GM18907 (cell line): ENCODE data around the gene BICD1.
"Not testable (repeated sequence)": the region's sequence is repeated elsewhere in the genome, so short reads cannot be mapped to it uniquely, and the experiment has no call there.

Source experiments
- ATAC-seq: cut with Tn5 transposase; IDR thresholded peaks from one replicate; pipeline ENCODE4 v1.9.1; 2021; ENCODE audit warnings: mild to moderate bottlenecking, moderate library complexity; ENCODE audit not compliant: unreplicated experiment

BICD1 gene

DNA sequence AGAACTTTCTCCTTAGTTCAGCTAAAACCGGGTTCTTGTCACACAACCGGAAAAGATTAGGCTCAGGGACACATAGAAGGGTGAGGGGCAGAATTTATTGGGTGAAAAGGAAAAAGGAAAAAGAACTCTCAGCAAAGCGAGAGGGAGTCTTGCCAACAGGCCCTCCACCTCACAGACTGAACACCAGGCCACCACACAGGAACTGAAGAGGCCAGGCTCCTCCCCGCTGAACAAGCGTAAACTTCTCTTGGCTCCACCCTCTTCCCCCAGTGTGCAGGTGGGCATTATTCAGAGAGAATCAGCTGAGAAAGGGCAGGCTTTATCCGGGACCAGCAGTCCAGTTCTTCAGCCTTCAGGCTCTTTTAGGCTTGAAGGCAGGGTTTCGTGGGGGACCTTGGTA lies 167.1 kb downstream of the BICD1 start:
- ATAC-seq, result peak; percentile 88

DNA sequence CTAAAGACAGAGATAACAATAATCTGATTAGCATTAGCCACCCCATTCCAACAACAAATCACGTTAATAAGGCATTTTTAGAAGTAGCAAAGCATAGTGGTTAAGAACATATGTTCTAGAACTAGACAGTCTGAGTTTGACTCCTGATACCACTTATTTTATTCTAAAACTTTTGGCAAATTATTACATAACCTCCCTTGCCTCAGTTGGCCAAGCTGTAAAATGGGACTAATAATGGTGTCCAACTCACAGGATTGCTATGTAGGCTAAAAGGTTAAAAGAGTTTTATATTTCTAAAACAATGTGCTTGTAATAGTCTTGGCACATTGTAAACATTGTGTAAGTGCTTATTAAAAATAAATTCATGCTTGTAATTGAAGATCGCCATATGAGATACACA lies 168.0 kb downstream of the BICD1 start:
- ATAC-seq, result no peak

DNA sequence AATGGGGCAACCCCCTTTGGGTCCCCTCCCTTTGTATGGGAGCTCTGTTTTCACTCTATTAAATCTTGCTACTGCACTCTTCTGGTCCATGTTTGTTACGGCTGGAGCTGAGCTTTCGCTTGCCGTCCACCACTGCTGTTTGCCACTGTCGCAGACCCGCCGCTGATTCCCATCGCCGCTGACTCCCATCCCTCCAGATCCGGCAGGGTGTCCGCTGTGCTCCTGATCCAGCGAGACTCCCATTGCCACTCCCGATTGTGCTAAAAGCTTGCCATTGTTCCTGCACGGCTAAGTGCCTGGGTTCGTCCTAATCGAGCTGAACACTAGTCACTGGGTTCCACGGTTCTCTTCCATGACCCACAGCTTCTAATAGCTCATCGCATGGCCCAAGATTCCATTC lies 168.9 kb downstream of the BICD1 start:
- ATAC-seq, result not testable (repeated sequence)

DNA sequence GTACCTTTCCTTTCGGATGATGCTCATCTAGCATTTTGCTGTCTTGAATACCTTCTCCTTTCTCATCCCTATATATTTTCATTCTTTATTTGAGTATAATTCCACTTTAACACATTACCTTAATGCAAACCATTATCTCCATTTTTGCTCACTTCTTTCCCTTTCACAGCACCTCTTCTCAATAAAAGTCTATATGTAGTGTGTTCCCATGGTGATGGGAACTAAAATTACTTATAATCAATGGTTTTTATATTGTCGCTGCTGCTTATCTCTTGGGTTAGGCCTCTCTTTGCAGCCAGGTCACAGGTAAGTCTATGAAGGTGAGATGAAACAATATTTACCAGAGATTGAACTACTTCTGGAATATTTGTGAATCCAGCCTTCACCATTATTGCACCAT lies 171.1 kb downstream of the BICD1 start:
- ATAC-seq, result no peak

DNA sequence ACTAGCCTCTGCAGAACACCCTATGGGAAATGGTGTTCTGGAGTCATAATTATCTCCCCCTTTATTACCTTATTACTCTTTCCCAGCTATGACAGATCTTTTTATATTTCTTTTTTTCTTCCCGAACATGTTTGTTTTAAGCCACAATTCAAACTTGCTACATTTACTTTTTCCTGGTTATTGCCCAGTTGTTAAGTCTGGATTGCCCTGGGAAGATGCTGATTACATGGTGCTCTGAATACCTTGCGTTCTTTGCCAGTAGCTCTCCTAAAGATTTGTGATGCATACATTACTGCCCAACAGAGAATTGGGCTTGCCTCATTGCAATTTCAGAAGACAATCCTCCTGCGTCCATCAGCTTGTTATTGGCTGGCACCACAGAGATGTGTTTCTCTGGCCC lies 174.5 kb downstream of the BICD1 start:
- ATAC-seq, result no peak

DNA sequence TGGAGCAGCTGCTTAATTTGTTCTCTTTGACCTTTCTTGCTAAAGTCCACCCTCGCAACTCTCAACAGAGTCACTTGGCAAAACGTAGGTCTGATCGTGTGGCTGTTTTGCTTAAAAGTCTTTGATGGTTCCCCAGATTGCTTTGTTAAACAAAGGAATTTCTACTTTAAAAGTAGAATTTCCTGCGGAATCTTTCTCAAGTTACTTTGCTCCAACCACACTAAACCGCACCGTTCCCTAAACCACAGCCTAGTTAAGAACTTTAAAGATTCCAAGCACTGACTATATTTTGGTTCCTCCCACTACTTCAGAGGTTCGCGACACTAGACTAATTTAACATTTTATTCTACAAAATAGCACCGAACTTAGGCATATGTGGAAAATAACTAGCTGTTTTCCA lies 177.9 kb downstream of the BICD1 start:
- ATAC-seq, result no peak

DNA sequence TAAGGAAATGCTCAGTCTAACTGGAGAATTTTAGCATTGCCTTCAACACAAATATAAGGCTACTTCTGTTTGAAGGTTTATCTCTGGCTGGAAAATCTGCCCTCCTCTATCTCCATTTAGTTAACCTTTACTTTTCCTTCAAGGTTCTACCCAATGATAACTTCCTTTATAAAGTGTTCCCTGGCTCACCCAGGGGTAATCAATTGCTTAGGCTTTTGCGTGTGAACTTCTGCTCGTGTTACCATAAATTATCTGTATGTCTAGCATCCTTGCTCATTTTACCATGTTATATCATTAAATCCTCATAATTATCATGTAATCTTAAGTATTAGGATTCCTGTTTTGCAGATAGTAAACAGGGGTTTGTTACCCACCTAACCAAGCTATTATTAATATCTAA lies 178.4 kb downstream of the BICD1 start:
- no peak for ATAC-seq

DNA sequence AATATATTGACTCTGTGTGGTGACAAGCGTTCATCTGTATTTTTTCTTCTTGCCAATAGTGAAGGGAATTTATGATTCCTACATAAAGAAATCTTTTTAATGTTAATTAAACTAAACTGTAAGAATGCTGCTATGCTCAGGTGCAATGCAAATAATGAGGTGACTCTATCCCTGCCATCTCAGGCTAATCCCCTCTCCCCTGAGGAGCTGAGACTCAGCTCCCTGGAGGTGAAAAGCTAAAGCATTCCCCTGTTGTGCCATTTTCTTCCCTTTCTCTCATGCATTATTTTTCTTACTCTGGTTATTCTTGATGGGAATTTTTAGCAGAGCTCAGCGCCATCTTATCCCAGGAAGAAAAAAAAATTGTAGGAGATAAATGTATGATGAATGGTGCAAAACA lies 178.8 kb downstream of the BICD1 start:
- no peak for ATAC-seq

DNA sequence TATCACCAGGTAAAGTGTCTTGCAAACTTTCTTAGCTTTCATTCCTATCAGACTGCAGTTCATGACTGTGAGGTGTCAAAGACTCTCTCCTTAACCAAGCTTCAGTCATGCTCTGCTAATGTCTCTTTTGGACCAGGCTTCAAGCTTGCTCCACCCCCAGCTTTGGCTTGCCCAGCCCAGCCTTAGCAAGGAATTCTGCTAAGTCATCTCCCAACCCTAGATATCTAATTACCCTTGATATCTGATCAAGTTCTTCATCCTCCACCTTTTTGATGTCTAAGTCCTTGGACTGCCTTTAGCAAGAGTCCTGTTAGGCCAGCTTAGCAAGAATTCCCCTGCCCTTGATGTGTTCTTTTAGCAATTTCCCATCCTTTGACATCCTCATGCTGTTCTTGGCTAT lies 183.8 kb downstream of the BICD1 start:
- ATAC-seq, result no peak

DNA sequence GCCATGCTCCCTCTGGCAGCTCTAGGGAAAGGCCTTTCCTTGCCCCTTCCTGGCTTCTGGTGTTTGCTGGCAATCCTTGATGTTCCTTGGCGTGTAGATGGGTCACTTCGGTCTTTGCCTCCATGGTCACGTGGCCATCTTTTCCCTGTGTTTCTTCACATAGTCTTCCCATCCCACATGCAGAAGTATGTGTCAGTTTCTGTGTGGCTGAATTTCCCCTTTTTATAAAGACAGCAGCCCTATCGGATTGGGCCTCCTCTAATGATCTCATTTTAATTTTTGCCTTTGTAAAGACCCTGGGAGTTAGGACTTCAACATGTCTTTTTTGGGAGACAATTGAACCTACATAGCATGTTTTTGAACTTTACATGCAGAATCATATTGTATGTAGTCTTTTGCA lies 185.5 kb downstream of the BICD1 start:
- no peak for ATAC-seq

DNA sequence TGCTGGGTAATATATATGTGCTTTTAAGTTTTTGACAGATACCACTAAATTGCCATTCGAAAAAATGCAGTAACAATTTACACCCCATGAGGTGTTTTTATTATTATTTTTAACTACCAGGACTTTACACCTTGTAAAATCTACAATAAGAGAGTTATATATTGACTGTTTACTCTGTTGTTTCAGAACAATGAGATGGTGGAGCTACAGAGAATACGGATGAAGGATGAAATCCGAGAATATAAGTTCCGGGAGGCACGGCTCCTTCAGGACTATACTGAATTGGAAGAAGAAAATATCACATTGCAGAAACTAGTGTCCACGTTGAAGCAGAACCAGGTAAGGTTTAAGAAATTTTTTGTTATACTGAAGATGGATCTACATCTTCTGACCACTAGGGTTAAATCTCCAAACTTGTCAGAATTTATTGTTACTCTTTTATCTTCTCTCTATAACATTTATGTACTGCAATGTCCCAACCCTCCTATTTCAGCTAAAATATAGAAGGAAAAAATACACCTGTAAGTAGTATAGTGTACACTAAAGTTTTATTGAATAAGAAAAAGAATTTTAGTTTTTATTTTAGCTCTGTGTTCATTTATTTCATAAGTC lies 187.3 kb downstream of the BICD1 start:
- no peak for ATAC-seq

DNA sequence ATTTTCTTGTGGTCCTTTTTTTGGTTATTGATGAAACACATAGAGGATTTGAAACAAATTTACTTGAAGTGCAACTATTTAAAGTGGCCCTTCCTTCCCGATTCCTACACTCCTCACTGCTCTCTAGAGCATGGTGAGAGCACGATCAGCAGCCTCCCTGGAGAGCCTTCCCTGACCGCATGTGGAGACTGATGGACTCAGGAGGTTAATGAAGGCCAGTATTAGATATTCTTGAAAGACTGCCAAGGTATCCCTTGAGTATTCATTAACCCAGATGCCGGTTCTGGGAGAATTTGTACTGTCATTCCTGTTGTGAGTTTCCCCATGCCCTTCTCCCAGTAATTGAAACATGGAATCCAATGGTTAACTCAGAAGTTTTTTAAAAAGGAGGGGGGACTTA lies 189.9 kb downstream of the BICD1 start:
- ATAC-seq, result no peak

DNA sequence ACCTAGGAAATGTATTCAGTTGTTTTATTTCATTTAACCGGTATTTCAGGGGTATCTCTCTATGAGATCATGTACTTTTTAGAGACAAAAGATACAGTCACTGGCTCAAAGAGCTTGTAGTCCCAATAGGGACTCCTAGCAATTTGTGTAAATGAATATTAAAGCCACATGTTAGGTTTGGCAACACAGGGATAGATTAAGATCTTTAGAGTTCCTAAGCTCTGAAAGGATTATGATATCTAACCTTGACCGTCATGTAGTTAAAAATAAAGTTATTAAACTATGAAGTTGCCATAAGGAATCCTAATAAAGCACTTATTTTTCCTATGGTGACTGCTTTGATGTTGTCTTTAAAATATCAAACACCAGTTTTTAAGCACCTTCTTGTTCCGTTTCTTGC lies 192.3 kb downstream of the BICD1 start:
- ATAC-seq, result no peak

DNA sequence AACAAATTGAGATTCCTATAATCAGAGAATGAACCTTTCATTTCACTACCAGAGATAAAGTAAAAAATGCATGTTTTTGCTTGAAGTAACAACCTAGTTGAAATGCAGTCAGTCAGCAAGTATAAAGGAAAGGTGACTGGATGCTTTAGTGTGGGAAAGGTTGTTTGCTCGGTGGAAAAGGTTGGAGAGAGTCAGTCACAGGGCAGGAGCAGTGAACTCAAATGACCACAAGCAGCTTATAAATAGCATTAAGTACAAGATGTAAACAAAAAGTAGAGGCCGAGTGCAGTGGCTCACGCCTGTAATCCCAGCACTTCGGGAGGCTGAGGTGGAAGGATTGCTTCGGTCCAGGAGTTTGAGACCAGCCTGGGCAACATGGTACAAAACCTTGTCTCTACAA lies 194.6 kb downstream of the BICD1 start:
- no peak for ATAC-seq

DNA sequence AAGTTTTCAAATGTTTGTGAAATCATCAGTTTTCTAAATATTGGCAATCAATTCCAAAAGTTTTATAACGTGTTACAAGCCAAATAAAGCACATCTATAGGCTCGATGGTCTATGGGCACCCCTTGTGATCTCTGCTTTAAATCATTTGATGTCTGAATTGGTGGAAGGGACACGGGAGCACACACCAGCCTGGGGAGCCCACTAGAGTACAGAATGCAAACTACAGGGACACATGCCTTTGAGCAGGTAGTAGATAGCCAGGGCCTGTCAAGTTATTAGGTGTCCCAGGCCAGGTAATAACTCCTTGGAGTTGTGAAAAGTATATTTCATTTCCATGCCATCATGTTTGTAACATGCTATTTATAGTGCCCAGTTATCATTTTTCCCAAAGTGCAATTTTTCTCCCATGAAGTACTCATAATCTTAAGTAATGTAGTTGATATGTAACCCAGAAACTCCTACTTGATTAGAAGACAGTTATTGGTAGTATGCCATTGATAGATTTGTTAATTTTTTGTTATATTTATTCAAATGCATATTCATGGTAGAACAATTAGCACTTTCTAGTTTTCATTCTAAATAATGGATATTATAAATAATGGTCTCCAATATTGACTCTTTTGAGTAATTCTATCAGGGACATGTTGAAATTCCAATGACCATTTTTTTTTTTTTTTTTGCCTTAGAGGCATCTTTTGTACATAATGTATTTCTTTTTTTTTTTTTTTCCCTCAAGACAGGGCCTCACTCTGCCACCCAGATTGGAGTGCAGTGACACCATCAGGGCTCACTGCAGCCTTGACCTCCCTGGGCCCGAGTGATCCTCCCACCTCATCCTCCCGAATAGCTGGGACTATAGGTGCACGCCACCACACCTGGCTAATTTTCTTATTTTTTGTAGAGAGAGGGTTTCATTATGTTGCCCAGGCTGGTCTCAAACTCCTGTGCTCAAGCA lies 195.8 kb downstream of the BICD1 start:
- ATAC-seq, result peak; percentile 93

DNA sequence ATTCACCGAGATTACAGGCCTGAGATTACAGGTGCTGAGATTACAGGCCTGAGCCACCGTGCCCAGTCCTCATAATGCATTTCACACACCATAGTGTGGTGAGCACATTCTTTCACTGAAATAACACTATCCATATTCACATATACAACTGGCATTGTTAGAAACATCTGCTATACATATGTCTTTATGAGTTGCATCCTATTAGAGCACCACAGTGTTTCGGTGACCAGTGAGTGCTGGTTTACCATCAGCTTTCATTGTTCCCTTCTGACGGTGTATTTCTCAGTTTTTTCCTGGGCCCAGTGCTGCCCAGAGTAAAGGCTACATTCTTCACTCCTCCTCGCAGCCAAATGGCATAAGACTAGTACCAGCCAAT lies 196.5 kb downstream of the BICD1 start:
- no peak for ATAC-seq

DNA sequence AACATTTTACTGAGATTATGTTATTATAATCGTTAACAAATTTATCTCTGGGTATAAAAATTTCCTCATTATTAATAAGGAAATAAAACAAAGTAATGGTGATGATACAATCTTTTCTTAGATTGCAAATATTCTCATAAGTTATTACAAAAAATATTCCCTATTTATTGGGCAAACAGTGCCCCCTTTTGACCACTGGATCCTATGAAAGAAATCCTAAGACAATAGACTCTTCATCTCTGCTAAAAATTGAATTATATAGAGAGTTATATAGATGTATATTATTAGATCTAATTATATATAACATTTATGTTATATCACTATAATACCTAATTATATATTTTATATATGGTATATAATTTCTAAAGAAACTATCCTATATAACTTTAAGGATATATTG lies 198.5 kb downstream of the BICD1 start:
- ATAC-seq, result no peak

DNA sequence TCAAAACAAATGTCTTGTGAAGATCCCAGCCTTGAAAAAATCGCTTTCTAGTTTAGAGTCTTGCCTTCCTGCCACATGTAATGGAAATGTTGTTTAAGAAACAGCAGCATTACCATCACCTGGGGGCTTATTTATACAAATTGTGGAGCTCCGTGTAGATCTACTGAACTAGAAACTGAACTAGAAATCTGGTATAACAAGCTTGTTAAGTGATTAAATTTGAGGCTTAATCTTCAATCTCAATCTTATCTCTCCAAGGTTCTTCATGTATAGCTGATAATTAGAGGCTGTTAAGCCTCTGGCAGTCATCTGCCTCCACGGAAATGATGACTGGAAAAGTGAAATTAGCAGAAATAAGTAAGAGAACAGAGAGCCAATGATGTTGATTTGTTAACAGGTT lies 200.7 kb downstream of the BICD1 start:
- ATAC-seq, result no peak

DNA sequence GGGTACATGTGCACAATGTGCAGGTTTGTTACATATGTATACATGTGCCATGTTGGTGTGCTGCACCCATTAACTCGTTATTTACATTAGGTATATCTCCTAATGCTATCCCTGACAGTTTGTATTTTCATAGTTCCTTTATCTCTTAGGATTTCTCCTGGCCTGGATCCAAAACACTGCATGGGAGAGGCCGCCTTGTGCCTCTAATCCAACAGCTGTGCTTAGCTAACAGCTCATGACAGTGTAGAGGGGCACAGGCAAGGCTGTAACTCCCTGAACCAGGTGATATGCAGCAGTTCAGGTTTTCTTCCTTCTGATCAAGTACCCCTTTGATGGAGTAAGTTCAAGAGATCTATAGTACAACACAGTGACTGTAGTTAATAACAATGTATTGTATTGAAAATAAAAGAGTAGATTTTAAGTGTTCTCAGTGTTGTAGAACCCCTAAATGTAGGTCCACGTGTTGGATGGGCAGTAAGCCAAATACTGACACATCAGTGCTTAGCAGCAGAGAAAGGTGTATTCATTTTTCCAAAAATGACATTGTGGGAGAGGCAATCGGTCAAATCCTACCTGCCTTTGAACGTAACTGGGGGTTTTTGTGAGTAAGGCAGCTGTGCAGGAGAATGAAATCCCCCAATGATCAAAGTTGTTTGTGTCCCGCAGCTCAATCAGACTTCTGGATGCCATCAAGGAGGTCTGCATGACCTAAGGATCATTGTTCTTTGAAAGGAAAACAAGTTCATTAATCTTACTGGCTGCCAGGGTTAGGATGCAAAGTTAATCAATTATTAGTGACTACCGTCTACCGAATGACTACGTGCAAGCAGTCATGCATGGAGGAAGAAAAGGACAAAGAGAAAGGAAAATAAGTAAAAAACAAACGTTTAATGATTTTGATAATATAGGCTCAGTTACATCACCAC lies 203.4 kb downstream of the BICD1 start:
- ATAC-seq, result no peak

DNA sequence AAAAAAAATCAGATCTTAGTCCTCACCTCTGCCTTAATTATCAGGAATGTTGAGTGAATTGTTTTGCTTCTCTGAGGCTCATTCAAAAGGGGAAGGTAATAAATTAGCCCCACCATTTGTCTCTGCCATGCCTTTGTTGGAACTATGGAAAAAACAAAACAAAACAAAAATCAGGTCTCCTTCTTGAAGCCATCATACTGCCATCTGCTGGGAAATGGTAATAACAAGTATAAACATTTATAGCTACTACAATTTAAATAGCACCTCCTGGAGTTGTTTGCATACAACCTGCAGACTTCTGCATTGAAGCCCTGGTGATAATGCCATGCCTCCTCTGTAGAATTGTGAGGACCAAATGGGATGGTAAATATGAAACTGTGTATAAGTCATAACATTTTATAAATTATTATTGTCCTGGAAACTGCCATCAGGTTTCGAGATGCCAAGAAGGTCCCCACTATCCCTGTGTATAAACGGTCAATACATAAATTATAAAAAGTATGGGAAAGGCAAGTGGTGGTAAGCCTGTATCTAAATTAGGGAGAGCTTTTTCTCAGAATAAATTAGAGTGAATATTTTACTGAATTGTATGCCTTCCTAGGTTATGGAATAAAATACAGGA lies 205.5 kb downstream of the BICD1 start:
- ATAC-seq, result peak; percentile 50

DNA sequence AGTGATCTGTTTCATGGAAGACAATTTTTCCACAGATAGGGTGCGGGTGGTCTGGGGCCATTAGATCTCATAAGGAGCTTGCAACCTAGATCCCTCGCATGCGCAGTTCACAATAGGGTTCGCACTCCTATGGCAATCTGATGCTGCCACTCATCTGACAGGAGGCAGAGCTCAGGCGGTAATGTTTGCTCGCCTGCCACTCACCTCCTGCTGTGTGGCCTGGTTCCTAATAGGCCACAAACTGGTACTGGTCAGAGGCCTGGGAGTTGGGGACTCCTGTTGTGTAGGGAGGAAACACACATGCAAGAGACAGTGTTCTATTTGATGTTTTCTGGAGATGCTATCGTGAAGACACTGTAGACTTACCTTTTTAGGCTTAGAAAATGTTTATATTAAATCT lies 215.7 kb downstream of the BICD1 start:
- ATAC-seq, result no peak
